Spinal cord (tissue), 10 donors: ENCODE measurements around the gene MVD. TPM values are rescaled to one million over a fixed set of nuclear protein-coding genes. Genes with fewer than 3 reads are reported as not detected.

Source experiments
- DNase-seq, 6 donors: peaks; one replicate each; pipeline versions ENCODE4 v3.0.0 to v3.0.0-alpha.2; 2013 to 2015; ENCODE audit warnings: low spot score in 6 of 6, low read depth in 4 of 6
- H3K27ac ChIP-seq: one replicate; pipeline ENCODE4 v1.5.1; 2013; ENCODE audit warnings: low read depth, low read length, control low read depth
- H3K27me3 ChIP-seq: one replicate; pipeline ENCODE4 v1.6.1; 2013; ENCODE audit warnings: low read length; ENCODE audit not compliant: control insufficient read depth, insufficient read depth
- H3K36me3 ChIP-seq: one replicate; pipeline ENCODE4 v1.6.1; 2013; ENCODE audit warnings: low read length; ENCODE audit not compliant: control insufficient read depth, insufficient read depth
- H3K4me1 ChIP-seq: one replicate; pipeline ENCODE4 v1.6.1; 2013; ENCODE audit warnings: low read length; ENCODE audit not compliant: control insufficient read depth, insufficient read depth
- H3K4me3 ChIP-seq: one replicate; pipeline ENCODE4 v1.5.1; 2013; ENCODE audit warnings: low read depth, low read length, control low read depth
- H3K9me3 ChIP-seq: one replicate; pipeline ENCODE4 v1.6.1; 2013; ENCODE audit warnings: low read length; ENCODE audit not compliant: control insufficient read depth, insufficient read depth
- WGBS: methylation state at CpG from one replicate; pipeline ENCODE4 v1.1.5; 2013; ENCODE audit warnings: missing lambda C conversion rate; ENCODE audit not compliant: insufficient coverage; 5-methylcytosine and 5-hydroxymethylcytosine counted together
- polyA plus RNA-seq, 2 donors: library from polyadenylated mRNA; unstranded; fragments of 120-200 nt; gene quantifications; one replicate each; pipeline ENCODE4 v1.2.1, GENCODE V29; 2013; ENCODE audit not compliant: insufficient read length in 2 of 2
- total RNA-seq, 2 donors: library from RNA; depleted of rRNA in 1 of 2; stranded (reverse); fragments of 120-200 nt in 1 of 2; fragments of >200 nt in 1 of 2; gene quantifications; one replicate each; pipeline versions ENCODE4 v1.2.3 to v1.2.4, GENCODE V29; 2013 to 2014
- donor health status: healthy.

The MVD gene
- total and polyA plus RNA-seq, 4 donors: 39.5 to 157 (median 102) TPM

GRCh38 chr16:88651989-88652761, 10.7 kb downstream of the MVD start:
- H3K4me1 ChIP-seq: peaks cover 26% of the 10 kb centered on the region
- peak overlapping the region; percentile 33 for H3K27ac ChIP-seq
- H3K36me3 ChIP-seq: peaks cover 83% of the 10 kb centered on the region
- DNase-seq: no peak
- WGBS: 88% methylated on average over 29 of the region's 29 CpGs
- H3K9me3 ChIP-seq: no peaks in the 10 kb centered on the region
- H3K4me3 ChIP-seq: no peak overlapping the region
- H3K27me3 ChIP-seq: no peaks in the 10 kb centered on the region

DNA sequence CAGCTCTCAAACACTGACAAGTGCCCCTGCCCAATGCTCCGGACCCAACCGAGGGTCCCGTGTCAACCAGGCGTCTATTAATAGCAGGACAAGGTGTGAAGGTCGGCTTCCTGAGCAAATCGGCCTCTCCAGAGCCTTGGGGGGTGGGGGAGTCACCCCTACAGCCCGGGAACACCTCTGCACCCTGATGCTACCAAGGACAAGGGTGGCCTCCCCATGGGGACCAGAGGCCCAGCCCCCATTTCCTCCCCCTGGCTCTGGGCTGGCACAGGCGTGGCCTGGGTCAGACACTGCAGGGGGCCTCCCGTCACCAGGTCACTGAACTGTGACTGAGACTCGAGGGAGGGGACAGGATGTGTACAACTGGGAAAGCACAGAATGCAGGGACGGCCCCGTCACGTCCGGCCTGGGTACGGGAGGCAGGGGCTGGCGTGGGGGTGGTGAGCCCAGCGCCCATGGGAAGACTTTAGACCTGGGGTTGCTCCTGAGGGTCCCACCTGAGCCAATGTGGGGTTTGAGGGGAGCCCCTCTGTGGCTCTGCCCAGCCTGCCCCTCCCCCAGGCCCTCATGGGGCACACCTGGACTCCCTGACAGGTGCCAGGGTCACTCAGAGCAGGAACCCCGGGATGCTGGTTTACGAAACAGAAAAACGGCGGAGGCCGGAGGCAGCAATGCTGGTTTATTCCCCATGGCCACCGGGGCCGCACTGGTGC, 11.5 kb downstream of the MVD start:
- H3K9me3 ChIP-seq: no peaks in the 10 kb centered on the region
- H3K27me3 ChIP-seq: no peaks in the 10 kb centered on the region
- peak in 1 of 6 donors; percentile 22 for DNase-seq
- H3K4me1 ChIP-seq: peaks cover 26% of the 10 kb centered on the region
- H3K36me3 ChIP-seq: peaks cover 80% of the 10 kb centered on the region
- WGBS: 60% methylated on average over 22 of the region's 24 CpGs
- peak overlapping the region; percentile 58 for H3K4me3 ChIP-seq
- peak overlapping the region; percentile 33 for H3K27ac ChIP-seq

GRCh38 chr16:88650749-88651275, 12.1 kb downstream of the MVD start, which contains the start of gene CYBA:
TSS of gene CYBA (minus strand) at chr16:88651053. CDS start at chr16:88651013, 40 bp downstream.
- 5% methylated on average over 41 of the region's 41 CpGs for WGBS
- H3K36me3 ChIP-seq: peaks cover 79% of the 10 kb centered on the region
- peaks cover 26% of the 10 kb centered on the region for H3K4me1 ChIP-seq
- H3K27ac ChIP-seq: peak within 1 kb of the TSS; percentile 33
- H3K27me3 ChIP-seq: no peaks in the 10 kb centered on the region
- H3K4me3 ChIP-seq: peak within 1 kb of the TSS; percentile 58
- H3K9me3 ChIP-seq: no peaks in the 10 kb centered on the region
- DNase-seq: peak in 2 of 6 donors; percentile 18 to 53

DNA sequence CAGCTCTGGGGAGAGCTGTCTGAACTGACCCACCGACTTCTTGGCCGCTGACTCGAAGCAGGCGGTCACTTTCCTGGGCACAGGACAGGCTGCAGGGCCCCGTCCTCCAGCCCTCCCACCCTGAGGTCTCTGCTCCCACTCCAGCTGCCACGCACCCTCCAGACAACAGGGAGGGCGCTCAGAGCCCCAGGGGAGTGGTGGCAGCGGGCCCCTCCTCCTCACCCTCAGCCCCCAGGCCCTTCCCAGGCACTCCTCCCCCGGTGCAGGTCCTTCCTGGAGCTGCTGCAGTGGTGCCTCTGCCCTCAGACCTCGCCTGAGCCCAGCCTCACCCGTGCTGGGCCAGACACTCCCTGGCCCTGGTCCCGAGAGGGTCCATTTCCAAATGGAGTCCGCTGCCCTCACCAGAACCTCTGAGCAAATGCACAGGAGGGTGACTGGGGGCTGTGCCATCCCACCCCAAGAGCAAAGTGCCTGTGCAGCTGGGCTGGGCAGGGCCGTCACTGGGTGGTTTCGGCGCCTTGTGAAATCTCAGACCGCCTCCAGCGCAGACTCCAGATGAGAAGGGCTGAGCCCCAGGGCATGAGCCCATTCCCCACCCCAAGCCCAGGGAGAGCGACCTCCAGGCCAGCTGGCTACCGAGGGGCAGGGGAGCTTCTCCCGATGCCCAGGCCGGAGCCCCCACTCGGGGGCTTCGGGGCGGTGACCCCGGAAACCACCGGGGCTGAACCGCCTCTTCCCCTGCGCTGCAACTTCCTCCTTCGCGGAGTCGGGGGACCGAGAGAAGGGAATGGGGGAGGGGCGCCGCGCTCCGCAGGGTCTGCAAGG, 12.8 kb downstream of the MVD start:
- WGBS: 32% methylated on average over 35 of the region's 37 CpGs
- Histone ChIP-seq H3K27ac (no peak overlapping the region), H3K4me1 (peaks cover 26% of the 10 kb centered on the region), H3K36me3 (peaks cover 72% of the 10 kb centered on the region), H3K4me3 (peak overlapping the region; percentile 58), H3K9me3 (no peaks in the 10 kb centered on the region), H3K27me3 (no peaks in the 10 kb centered on the region)
- peak in 2 of 6 donors; percentile 31 to 45 for DNase-seq

DNA sequence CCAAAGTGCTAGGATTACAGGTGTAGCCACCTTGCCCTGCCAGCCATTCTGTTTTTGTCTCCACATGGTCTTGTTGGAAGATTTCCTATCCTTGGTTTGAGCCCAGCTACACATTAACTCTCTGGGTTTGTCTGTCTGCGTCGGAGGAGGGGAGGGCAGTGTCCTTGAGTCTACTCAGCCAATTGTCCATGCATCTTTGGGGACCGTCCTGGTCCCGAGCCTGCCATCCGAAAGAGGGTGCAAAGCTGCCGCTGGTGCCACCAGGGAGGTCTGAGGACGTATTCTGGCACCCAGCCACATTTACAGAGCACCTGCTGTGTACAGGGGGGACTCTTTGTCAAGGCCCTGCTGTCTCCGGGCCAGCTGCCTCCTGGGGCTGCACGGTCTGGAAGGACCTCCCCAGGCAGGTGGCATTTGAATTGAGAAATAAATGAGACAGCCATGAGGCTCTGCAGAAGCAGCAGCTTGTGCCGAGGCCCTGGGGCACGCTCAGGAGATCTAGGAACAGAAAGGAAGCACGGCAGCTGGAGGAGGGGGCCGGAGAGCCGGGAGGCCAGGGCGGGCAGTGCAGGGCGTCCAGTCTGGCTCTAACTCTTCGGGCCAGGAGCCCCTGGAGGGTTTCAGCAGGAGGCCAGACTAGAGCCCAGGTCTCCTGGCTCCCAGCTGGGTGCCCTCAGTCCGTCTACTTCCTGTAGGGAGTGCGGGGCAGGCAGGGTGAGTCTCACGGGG, 13.5 kb downstream of the MVD start:
- peaks cover 64% of the 10 kb centered on the region for H3K36me3 ChIP-seq
- peaks cover 26% of the 10 kb centered on the region for H3K4me1 ChIP-seq
- DNase-seq: peak in 1 of 6 donors; percentile 10
- H3K27ac ChIP-seq: no peak overlapping the region
- 44% methylated on average over 20 of the region's 20 CpGs for WGBS
- no peak overlapping the region for H3K4me3 ChIP-seq
- no peaks in the 10 kb centered on the region for H3K27me3 ChIP-seq
- H3K9me3 ChIP-seq: no peaks in the 10 kb centered on the region

GRCh38 chr16:88647178-88648070, 15.5 kb downstream of the MVD start:
- WGBS: 86% methylated on average over 18 of the region's 22 CpGs
- DNase-seq: no peak
- H3K36me3 ChIP-seq: peaks cover 49% of the 10 kb centered on the region
- H3K27me3 ChIP-seq: no peaks in the 10 kb centered on the region
- H3K4me1 ChIP-seq: peaks cover 26% of the 10 kb centered on the region
- no peaks in the 10 kb centered on the region for H3K9me3 ChIP-seq
- H3K27ac ChIP-seq: no peak overlapping the region
- no peak overlapping the region for H3K4me3 ChIP-seq

GRCh38 chr16:88646345-88647034, 16.4 kb downstream of the MVD start:
- Histone ChIP-seq H3K4me3 (no peak overlapping the region), H3K36me3 (peaks cover 41% of the 10 kb centered on the region), H3K9me3 (no peaks in the 10 kb centered on the region), H3K4me1 (peaks cover 23% of the 10 kb centered on the region), H3K27ac (no peak overlapping the region), H3K27me3 (no peaks in the 10 kb centered on the region)
- no peak for DNase-seq
- 92% methylated on average over 22 of the region's 28 CpGs for WGBS

DNA sequence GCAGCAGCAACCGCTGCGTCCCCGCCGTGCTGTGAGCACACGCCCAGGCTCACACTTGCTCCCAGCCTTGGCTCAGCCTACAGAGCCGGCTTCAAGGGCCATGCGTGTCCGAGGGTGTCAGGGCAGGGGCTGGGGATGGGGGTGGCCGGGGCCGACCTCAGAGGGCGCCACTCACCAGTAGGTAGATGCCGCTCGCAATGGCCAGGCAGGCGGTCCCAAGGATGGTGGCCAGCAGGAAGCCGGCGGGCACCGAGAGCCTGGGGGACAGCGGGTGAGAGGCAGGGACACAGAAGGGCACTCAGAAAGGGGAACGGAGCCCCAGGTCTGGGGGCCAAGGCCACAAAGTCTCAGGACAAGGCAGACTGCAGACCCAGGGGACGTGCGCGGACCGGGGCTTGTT, 16.9 kb downstream of the MVD start:
- 88% methylated on average over 23 of the region's 23 CpGs for WGBS
- Histone ChIP-seq H3K9me3 (no peaks in the 10 kb centered on the region), H3K27ac (no peak overlapping the region), H3K36me3 (peaks cover 36% of the 10 kb centered on the region), H3K27me3 (peaks cover 2% of the 10 kb centered on the region), H3K4me3 (no peak overlapping the region), H3K4me1 (peaks cover 17% of the 10 kb centered on the region)
- DNase-seq: no peak
